Measurements from ENCODE around the gene MT1E. TPM values are rescaled to one million over a fixed set of nuclear protein-coding genes. Genes with fewer than 3 reads are reported as not detected.
"Not testable (repeated sequence)": the region's sequence is repeated elsewhere in the genome, so short reads cannot be mapped to it uniquely, and the experiment has no call there.

MT1E gene
- polyA plus RNA-seq, 3 donors from 2014 or later = 1.4 to 2.5 TPM; not detected in 1

- Mint-ChIP-seq H3K9me3 (no peaks in the 10 kb centered on the region), H3K27me3 (ENCODE audit: low read depth in 3 of 3) (peaks cover 2 to 19% (median 5%) of the 10 kb centered on the region in 3 donors), H3K27ac (peak overlapping the region; percentile 88 to 97 (median 94)), H3K36me3 (no peaks in the 10 kb centered on the region), H3K4me3 (peak overlapping the region; percentile 92 to 100 (median 97)), H3K4me1 (peaks cover 53 to 55% of the 10 kb centered on the region in 2 donors)
- peak; percentile 43 to 71 (median 62) for DNase-seq
Measured at GRCh38 chr16:56610017-56610608, 15.5 kb upstream of the MT1E start.

- Mint-ChIP-seq H3K4me3 (peak overlapping the region; percentile 92 to 100 (median 97)), H3K27me3 (ENCODE audit: low read depth in 3 of 3) (peaks cover 2 to 19% (median 5%) of the 10 kb centered on the region in 3 donors), H3K9me3 (no peaks in the 10 kb centered on the region), H3K4me1 (peaks cover 53 to 55% of the 10 kb centered on the region in 2 donors), H3K27ac (peak overlapping the region; percentile 88 to 97 (median 94)), H3K36me3 (no peaks in the 10 kb centered on the region)
- DNase-seq = no peak
Measured at GRCh38 chr16:56610609-56611111, 14.9 kb upstream of the MT1E start.

GRCh38 chr16:56611281-56611833 lies 14.2 kb upstream of the MT1E start:
- no peaks in the 10 kb centered on the region for H3K9me3 Mint-ChIP-seq
- peak overlapping the region in 4 of 5 donors; percentile 5 to 61 (median 24) for H3K4me3 Mint-ChIP-seq
- no peak for DNase-seq
- peak overlapping the region; percentile 88 to 97 (median 94) for H3K27ac Mint-ChIP-seq
- peaks cover 51 to 52% of the 10 kb centered on the region in 2 donors for H3K4me1 Mint-ChIP-seq
- H3K36me3 Mint-ChIP-seq = no peaks in the 10 kb centered on the region
- peaks cover 2 to 19% (median 5%) of the 10 kb centered on the region in 3 donors for H3K27me3 Mint-ChIP-seq (ENCODE audit: low read depth in 3 of 3)

GRCh38 chr16:56613706-56614105 lies 11.9 kb upstream of the MT1E start:
- peaks cover 8 to 14% (median 13%) of the 10 kb centered on the region in 3 donors for H3K27me3 Mint-ChIP-seq (ENCODE audit: low read depth in 3 of 3)
- no peaks in the 10 kb centered on the region for H3K9me3 Mint-ChIP-seq
- no peak overlapping the region for H3K4me3 Mint-ChIP-seq
- no peak for DNase-seq
- peak overlapping the region in 1 of 6 donors; percentile 13 for H3K27ac Mint-ChIP-seq
- no peaks in the 10 kb centered on the region for H3K36me3 Mint-ChIP-seq
- H3K4me1 Mint-ChIP-seq = peaks cover 40 to 41% of the 10 kb centered on the region in 2 donors

GRCh38 chr16:56614549-56614991 lies 11.0 kb upstream of the MT1E start:
- Mint-ChIP-seq H3K27ac (no peak overlapping the region), H3K27me3 (ENCODE audit: low read depth in 3 of 3) (peaks cover 8 to 16% (median 9%) of the 10 kb centered on the region in 3 donors), H3K4me1 (peaks cover 31 to 33% of the 10 kb centered on the region in 2 donors), H3K4me3 (no peak overlapping the region), H3K36me3 (no peaks in the 10 kb centered on the region), H3K9me3 (no peaks in the 10 kb centered on the region)
- no peak for DNase-seq

GRCh38 chr16:56615353-56615752 lies 10.2 kb upstream of the MT1E start:
- no peak overlapping the region for H3K4me3 Mint-ChIP-seq
- peaks cover 23 to 25% of the 10 kb centered on the region in 2 donors for H3K4me1 Mint-ChIP-seq
- H3K36me3 Mint-ChIP-seq = no peaks in the 10 kb centered on the region
- H3K27me3 Mint-ChIP-seq (ENCODE audit: low read depth in 3 of 3) = peaks cover 2 to 19% (median 8%) of the 10 kb centered on the region in 3 donors
- no peak for DNase-seq
- H3K27ac Mint-ChIP-seq = no peak overlapping the region
- no peaks in the 10 kb centered on the region for H3K9me3 Mint-ChIP-seq

GRCh38 chr16:56616608-56617211 lies 8.9 kb upstream of the MT1E start:
- Mint-ChIP-seq H3K27ac (peak overlapping the region in 1 of 6 donors; percentile 34), H3K4me1 (peaks cover 10 to 11% of the 10 kb centered on the region in 2 donors), H3K4me3 (peak overlapping the region in 4 of 5 donors; percentile 28 to 69 (median 44)), H3K9me3 (no peaks in the 10 kb centered on the region), H3K27me3 (ENCODE audit: low read depth in 3 of 3) (peaks cover 0 to 19% (median 10%) of the 10 kb centered on the region in 3 donors), H3K36me3 (no peaks in the 10 kb centered on the region)
- DNase-seq = no peak

- Mint-ChIP-seq H3K27ac (no peak overlapping the region), H3K27me3 (ENCODE audit: low read depth in 3 of 3) (peaks cover 0 to 19% (median 10%) of the 10 kb centered on the region in 3 donors), H3K4me3 (peak overlapping the region; percentile 36 to 69 (median 47)), H3K36me3 (no peaks in the 10 kb centered on the region), H3K9me3 (no peaks in the 10 kb centered on the region), H3K4me1 (peaks cover 10 to 11% of the 10 kb centered on the region in 2 donors)
- DNase-seq = peak in 1 of 3 donors; percentile 35
Measured at GRCh38 chr16:56617212-56618085, 8.1 kb upstream of the MT1E start.

- no peak overlapping the region for H3K27ac Mint-ChIP-seq
- H3K27me3 Mint-ChIP-seq (ENCODE audit: low read depth in 3 of 3) = peaks cover 0 to 21% (median 10%) of the 10 kb centered on the region in 3 donors
- H3K36me3 Mint-ChIP-seq = no peaks in the 10 kb centered on the region
- H3K4me1 Mint-ChIP-seq = peaks cover 10 to 11% of the 10 kb centered on the region in 2 donors
- H3K4me3 Mint-ChIP-seq = peak overlapping the region in 1 of 5 donors; percentile 3
- H3K9me3 Mint-ChIP-seq = no peaks in the 10 kb centered on the region
- DNase-seq = no peak
Measured at GRCh38 chr16:56618138-56618537, 7.4 kb upstream of the MT1E start.

- Mint-ChIP-seq H3K9me3 (peaks cover 0 to 2% (median 0%) of the 10 kb centered on the region in 6 donors), H3K4me1 (peaks cover 16 to 20% of the 10 kb centered on the region in 2 donors), H3K4me3 (no peak overlapping the region), H3K36me3 (no peaks in the 10 kb centered on the region), H3K27ac (no peak overlapping the region), H3K27me3 (ENCODE audit: low read depth in 3 of 3) (peaks cover 6 to 23% (median 18%) of the 10 kb centered on the region in 3 donors)
- no peak for DNase-seq
Measured at GRCh38 chr16:56620339-56620897, 5.2 kb upstream of the MT1E start.

GRCh38 chr16:56621665-56622445 lies 3.7 kb upstream of the MT1E start:
- not testable (repeated sequence) for H3K27ac Mint-ChIP-seq, H3K4me3 Mint-ChIP-seq, DNase-seq, H3K36me3 Mint-ChIP-seq, H3K9me3 Mint-ChIP-seq
- H3K4me1 Mint-ChIP-seq = peaks cover 15 to 20% of the 10 kb centered on the region in 2 donors
- H3K27me3 Mint-ChIP-seq (ENCODE audit: low read depth in 3 of 3) = peaks cover 12 to 24% (median 18%) of the 10 kb centered on the region in 3 donors

- not testable (repeated sequence) for H3K4me3 Mint-ChIP-seq, H3K36me3 Mint-ChIP-seq, DNase-seq, H3K27ac Mint-ChIP-seq, H3K9me3 Mint-ChIP-seq
- H3K27me3 Mint-ChIP-seq (ENCODE audit: low read depth in 3 of 3) = peaks cover 12 to 18% (median 15%) of the 10 kb centered on the region in 3 donors
- H3K4me1 Mint-ChIP-seq = peaks cover 10 to 12% of the 10 kb centered on the region in 2 donors
Measured at GRCh38 chr16:56623184-56623583, 2.4 kb upstream of the MT1E start.

Data from immature natural killer cell (primary cell).